Spleen (tissue), 7 donors: ENCODE measurements around the gene TES.

Experiments used
- POLR2A ChIP-seq, 3 donors: fragments of 450-650 bp; IDR thresholded peaks; one replicate each; pipeline ENCODE4 v1.5.1; 2017; ENCODE audit warnings: antibody characterized with exemption in 3 of 3, mild to moderate bottlenecking in 1 of 3
- TF ChIP-seq, protein P1 (sequence below), 11 experiments: fragments of 200-600 bp in 7 of 11; fragments of 450-650 bp in 4 of 11; sonication (generic) in 4 of 11; IDR thresholded peaks in 8 of 11; conservative IDR thresholded peaks in 3 of 11; 1 replicate in 7 of 11; 2 replicates in 4 of 11; pipeline versions ENCODE4 v1.4.0 to v1.8.0; 2016 to 2021; ENCODE audit warnings: antibody characterized with exemption in 11 of 11, inconsistent platforms in 4 of 11, mild to moderate bottlenecking in 1 of 11
- donor health status: DM: no; HTN: no; CAD: no; lungs with moderate emphysema.
- donor health status: DM: no; HTN: no; CAD: no.
- donor health status: DM: no; HTN: no; CAD: no.

DNA sequence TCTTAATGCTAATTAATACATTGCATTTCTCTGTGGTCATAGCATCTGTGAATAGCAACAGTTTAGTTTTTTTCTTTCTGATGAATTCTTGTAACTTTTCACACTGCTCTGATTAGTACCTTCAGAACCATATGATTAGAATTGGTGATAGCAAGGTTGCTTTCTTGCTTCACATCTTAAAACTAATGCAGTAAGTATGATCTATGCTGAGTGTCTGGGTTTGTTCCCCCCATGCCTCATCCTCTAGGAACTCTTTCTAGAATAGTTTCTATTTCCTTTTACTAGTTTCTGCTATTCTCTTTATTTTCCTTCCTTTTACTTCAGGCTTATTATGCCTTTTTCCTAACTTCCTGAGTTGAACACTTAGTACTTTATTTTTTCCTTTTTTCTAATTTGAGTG lies 32.4 kb downstream of the TES start:
- TF ChIP-seq, protein P1, sequence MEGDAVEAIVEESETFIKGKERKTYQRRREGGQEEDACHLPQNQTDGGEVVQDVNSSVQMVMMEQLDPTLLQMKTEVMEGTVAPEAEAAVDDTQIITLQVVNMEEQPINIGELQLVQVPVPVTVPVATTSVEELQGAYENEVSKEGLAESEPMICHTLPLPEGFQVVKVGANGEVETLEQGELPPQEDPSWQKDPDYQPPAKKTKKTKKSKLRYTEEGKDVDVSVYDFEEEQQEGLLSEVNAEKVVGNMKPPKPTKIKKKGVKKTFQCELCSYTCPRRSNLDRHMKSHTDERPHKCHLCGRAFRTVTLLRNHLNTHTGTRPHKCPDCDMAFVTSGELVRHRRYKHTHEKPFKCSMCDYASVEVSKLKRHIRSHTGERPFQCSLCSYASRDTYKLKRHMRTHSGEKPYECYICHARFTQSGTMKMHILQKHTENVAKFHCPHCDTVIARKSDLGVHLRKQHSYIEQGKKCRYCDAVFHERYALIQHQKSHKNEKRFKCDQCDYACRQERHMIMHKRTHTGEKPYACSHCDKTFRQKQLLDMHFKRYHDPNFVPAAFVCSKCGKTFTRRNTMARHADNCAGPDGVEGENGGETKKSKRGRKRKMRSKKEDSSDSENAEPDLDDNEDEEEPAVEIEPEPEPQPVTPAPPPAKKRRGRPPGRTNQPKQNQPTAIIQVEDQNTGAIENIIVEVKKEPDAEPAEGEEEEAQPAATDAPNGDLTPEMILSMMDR (IDR thresholded peaks at IDR 0.05 in 8 of 11, conservative IDR thresholded peaks at IDR 0.05 in 3 of 11) = no peak
- no peak for TF ChIP-seq POLR2A (IDR thresholded peaks at IDR 0.05)
